Stomach (tissue), 9 donors: ENCODE measurements around the gene PTPN7. TPM values are rescaled to one million over a fixed set of nuclear protein-coding genes. Genes with fewer than 3 reads are reported as not detected.
A peak's percentile ranks its signal among the peaks of the same experiment; 100 is the strongest.
"Not testable (repeated sequence)": the region's sequence is repeated elsewhere in the genome, so short reads cannot be mapped to it uniquely, and the experiment has no call there.

Experiments used
- DNase-seq, 2 donors: peaks; one replicate each; pipeline versions ENCODE4 v3.0.0 to v3.0.0-alpha.2; 2013 to 2019
- H3K27ac ChIP-seq, 5 donors: fragments of 200-600 bp in 4 of 5; sonication (generic) in 4 of 5; one replicate each; pipeline ENCODE4 v1.5.1; 2013 to 2019; ENCODE audit warnings: mild to moderate bottlenecking in 1 of 5, moderate library complexity in 1 of 5
- H3K27me3 ChIP-seq, 3 donors: fragments of 200-600 bp; sonication (generic); one replicate each; pipeline ENCODE4 v1.5.1; 2017 to 2019; ENCODE audit warnings: mixed run types in 1 of 3
- H3K36me3 ChIP-seq, 4 donors: fragments of 200-600 bp; sonication (generic); 1 replicate in 3 of 4; 2 replicates in 1 of 4; pipeline ENCODE4 v1.5.1; 2016 to 2019
- H3K4me1 ChIP-seq, 4 donors: fragments of 200-600 bp; sonication (generic); one replicate each; pipeline ENCODE4 v1.5.1; 2016 to 2019
- H3K4me3 ChIP-seq, 4 donors: fragments of 200-600 bp; sonication (generic) in 3 of 4; one replicate each; pipeline ENCODE4 v1.5.1; 2016 to 2019; ENCODE audit warnings: mild to moderate bottlenecking in 1 of 4
- H3K9me3 ChIP-seq, 4 donors: fragments of 200-600 bp; sonication (generic); one replicate each; pipeline ENCODE4 v1.5.1; 2016 to 2019
- EP300 ChIP-seq: sonication (generic); formaldehyde crosslinking; IDR thresholded peaks from one replicate; pipeline ENCODE4 v1.6.1; 2017; ENCODE audit warnings: antibody characterized with exemption
- POLR2A ChIP-seq, 4 donors: fragments of 450-650 bp; IDR thresholded peaks; one replicate each; pipeline ENCODE4 v1.6.1; 2016; ENCODE audit warnings: antibody characterized with exemption in 4 of 4, control low read depth in 2 of 4, mild to moderate bottlenecking in 1 of 4, moderate library complexity in 1 of 4
- POLR2AphosphoS5 ChIP-seq, 3 donors: sonication (generic); formaldehyde crosslinking; IDR thresholded peaks; one replicate each; pipeline ENCODE4 v1.6.1; 2016; ENCODE audit warnings: antibody characterized with exemption in 3 of 3
- WGBS, 5 donors: extraction: QIAGEN DNeasy Blood & Tissue Kit in 3 of 5; methylation state at CpG; one replicate each; pipeline versions ENCODE4 v1.1.5 to v1.1.7; 2013 to 2018; 5-methylcytosine and 5-hydroxymethylcytosine counted together
- intact Hi-C: fragments of 100-400 bp; cut with DNase I; formaldehyde crosslinking; loops from one replicate; pipeline ENCODE4 v1.15.1; 2023; ENCODE audit warnings: low total_unique reads
- polyA plus RNA-seq, 3 donors: library from polyadenylated mRNA; stranded (reverse); fragments of 200-250 nt; gene quantifications; one replicate each; pipeline ENCODE4 v1.2.3, GENCODE V29; 2013
- total RNA-seq, 5 donors: library from RNA; depleted of rRNA; stranded (reverse); fragments of >200 nt; gene quantifications; one replicate each; pipeline versions ENCODE4 v1.1.0 to v1.2.3, GENCODE V29; 2014 to 2016
- TF ChIP-seq, protein P1 (sequence below), 7 experiments: fragments of 450-650 bp in 4 of 7; fragments of 200-600 bp in 3 of 7; sonication (generic) in 3 of 7; IDR thresholded peaks; one replicate each; pipeline ENCODE4 v1.5.1; 2016 to 2019; ENCODE audit warnings: antibody characterized with exemption in 7 of 7, control low read depth in 2 of 7, mild to moderate bottlenecking in 1 of 7
- donor health status: healthy with polysubstance abuse.
- donor health status: Bipolar disorder and iron deficiency.
- donor health status: healthy.

PTPN7 gene
- total and polyA plus RNA-seq, 8 donors = 1.8 to 16.3 (median 4.0) TPM; not detected in 1

- H3K27ac ChIP-seq = no peak overlapping the region
- no peak for TF ChIP-seq EP300
- TF ChIP-seq, protein P1, sequence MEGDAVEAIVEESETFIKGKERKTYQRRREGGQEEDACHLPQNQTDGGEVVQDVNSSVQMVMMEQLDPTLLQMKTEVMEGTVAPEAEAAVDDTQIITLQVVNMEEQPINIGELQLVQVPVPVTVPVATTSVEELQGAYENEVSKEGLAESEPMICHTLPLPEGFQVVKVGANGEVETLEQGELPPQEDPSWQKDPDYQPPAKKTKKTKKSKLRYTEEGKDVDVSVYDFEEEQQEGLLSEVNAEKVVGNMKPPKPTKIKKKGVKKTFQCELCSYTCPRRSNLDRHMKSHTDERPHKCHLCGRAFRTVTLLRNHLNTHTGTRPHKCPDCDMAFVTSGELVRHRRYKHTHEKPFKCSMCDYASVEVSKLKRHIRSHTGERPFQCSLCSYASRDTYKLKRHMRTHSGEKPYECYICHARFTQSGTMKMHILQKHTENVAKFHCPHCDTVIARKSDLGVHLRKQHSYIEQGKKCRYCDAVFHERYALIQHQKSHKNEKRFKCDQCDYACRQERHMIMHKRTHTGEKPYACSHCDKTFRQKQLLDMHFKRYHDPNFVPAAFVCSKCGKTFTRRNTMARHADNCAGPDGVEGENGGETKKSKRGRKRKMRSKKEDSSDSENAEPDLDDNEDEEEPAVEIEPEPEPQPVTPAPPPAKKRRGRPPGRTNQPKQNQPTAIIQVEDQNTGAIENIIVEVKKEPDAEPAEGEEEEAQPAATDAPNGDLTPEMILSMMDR (IDR thresholded peaks at IDR 0.05) = no peak
- no peak for TF ChIP-seq POLR2A (IDR thresholded peaks at IDR 0.05)
- TF ChIP-seq POLR2AphosphoS5 (IDR thresholded peaks at IDR 0.05) = no peak
- no peaks in the 10 kb centered on the region for H3K36me3 ChIP-seq
- H3K4me3 ChIP-seq = no peak overlapping the region
- no peak for DNase-seq
- peaks cover 0 to 75% (median 0%) of the 10 kb centered on the region in 3 donors for H3K27me3 ChIP-seq
- 75 to 90% (median 82%) methylated on average over 5 to 7 of the region's 7 CpGs for WGBS, 5 donors
- intact Hi-C loops = loop anchor here (5.0 kb wide), 1 partner anchor 131 kb away; no protein-coding TSS in a partner anchor
- H3K4me1 ChIP-seq = peaks cover 0 to 9% (median 6%) of the 10 kb centered on the region in 4 donors
- no peaks in the 10 kb centered on the region for H3K9me3 ChIP-seq
Observed at GRCh38 chr1:202186327-202186726, 25.9 kb upstream of the PTPN7 start.

DNA sequence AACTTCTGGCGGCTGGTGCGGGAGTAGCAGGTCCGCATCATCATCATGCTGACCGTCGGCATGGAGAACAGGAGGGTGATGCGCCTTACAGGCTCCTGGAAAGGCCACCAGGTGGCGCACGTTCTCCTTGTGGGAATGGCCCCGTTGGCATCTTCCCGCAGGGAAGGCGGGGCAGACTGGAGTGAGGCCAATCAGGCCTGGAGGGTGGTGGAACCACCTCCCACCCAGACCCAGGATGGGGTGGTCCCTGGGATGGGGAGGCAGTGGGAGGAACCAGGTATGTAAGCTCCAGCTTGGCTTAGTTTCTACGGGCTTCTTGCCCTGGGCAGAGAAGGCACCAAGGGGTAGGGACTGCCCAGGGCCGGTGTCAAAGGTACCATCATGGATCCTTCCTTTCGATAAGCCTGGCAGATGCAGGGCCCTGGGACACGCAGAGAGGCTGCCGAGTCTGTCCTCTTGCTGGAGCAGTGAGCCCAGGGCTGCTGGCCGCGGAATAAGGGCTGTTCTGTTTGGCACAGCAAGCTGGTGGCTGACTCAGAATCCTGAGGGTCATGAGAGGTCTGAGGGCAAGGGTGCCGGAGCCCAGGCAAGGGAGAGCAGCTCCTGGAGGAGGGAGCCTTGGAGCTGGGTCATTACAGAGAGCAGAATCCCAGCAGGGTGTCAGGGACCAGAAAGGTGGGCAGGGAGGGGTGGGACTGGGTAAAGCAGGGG is 24.5 kb upstream of the PTPN7 start:
- no peaks in the 10 kb centered on the region for H3K36me3 ChIP-seq
- DNase-seq = peak; percentile 87 to 91
- H3K4me3 ChIP-seq = no peak overlapping the region
- peaks cover 0 to 9% (median 6%) of the 10 kb centered on the region in 4 donors for H3K4me1 ChIP-seq
- intact Hi-C loops = loop anchor here (5.0 kb wide), 1 partner anchor 132 kb away; no protein-coding TSS in a partner anchor
- WGBS, 5 donors = 13 to 22% (median 16%) methylated on average over 13 to 19 of the region's 19 CpGs
- no peaks in the 10 kb centered on the region for H3K9me3 ChIP-seq
- H3K27me3 ChIP-seq = peaks cover 0 to 83% (median 0%) of the 10 kb centered on the region in 3 donors
- TF ChIP-seq EP300 = no peak
- TF ChIP-seq, protein P1 (IDR thresholded peaks at IDR 0.05) = peak in 5 of 7 experiments; percentile 19 to 85 (median 71)
- TF ChIP-seq POLR2AphosphoS5 (IDR thresholded peaks at IDR 0.05) = no peak
- no peak overlapping the region for H3K27ac ChIP-seq

GRCh38 chr1:202182040-202182877 is 21.9 kb upstream of the PTPN7 start:
- H3K4me3 ChIP-seq = no peak overlapping the region
- H3K4me1 ChIP-seq = peaks cover 0 to 9% (median 6%) of the 10 kb centered on the region in 4 donors
- H3K9me3 ChIP-seq = no peaks in the 10 kb centered on the region
- H3K27me3 ChIP-seq = peaks cover 0 to 82% (median 0%) of the 10 kb centered on the region in 3 donors
- intact Hi-C loops = no loop called here
- no peak overlapping the region for H3K27ac ChIP-seq
- H3K36me3 ChIP-seq = no peaks in the 10 kb centered on the region
- WGBS, 5 donors = 84 to 89% (median 86%) methylated on average over 8 of the region's 8 CpGs
- DNase-seq = no peak
- TF ChIP-seq, protein P1 (IDR thresholded peaks at IDR 0.05) = no peak
- TF ChIP-seq EP300 (no peak), POLR2A (IDR thresholded peaks at IDR 0.05) (no peak), POLR2AphosphoS5 (IDR thresholded peaks at IDR 0.05) (no peak)

DNA sequence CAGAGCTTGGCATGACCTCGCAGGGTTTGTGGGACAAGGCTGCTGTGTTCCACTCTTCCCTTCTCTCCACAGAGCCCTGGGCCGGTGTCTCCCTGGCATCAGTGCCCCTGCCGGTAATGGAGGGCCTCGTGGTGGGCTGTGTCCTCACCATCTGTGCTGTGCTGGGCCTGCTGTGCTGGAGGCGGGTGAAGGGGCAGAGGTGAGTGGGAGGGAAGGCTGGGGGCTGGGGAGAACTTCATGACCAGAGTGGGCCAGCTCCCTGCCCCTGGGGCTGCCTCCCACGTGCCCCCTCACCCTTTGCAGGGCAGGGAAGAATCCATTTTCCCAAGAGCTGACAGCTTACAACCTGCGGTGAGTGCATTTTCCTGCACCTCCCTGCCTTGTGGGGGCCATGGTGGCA is 21.2 kb upstream of the PTPN7 start:
- Histone ChIP-seq H3K4me1 (peaks cover 0 to 9% (median 6%) of the 10 kb centered on the region in 4 donors), H3K9me3 (no peaks in the 10 kb centered on the region), H3K27me3 (peaks cover 0 to 77% (median 0%) of the 10 kb centered on the region in 3 donors), H3K4me3 (no peak overlapping the region), H3K36me3 (no peaks in the 10 kb centered on the region), H3K27ac (no peak overlapping the region)
- 80 to 94% (median 84%) methylated on average over 5 to 7 of the region's 7 CpGs for WGBS, 5 donors
- no peak for DNase-seq
- no peak for TF ChIP-seq POLR2AphosphoS5 (IDR thresholded peaks at IDR 0.05)
- intact Hi-C loops = no loop called here

GRCh38 chr1:202180751-202181139 is 20.3 kb upstream of the PTPN7 start:
- H3K36me3 ChIP-seq, intact Hi-C loops, H3K4me1 ChIP-seq, H3K27ac ChIP-seq, H3K9me3 ChIP-seq, DNase-seq, H3K4me3 ChIP-seq: not testable (repeated sequence)
- WGBS, 5 donors = 63 to 78% (median 67%) methylated on average over 2 of the region's 2 CpGs
- peaks cover 0 to 69% (median 0%) of the 10 kb centered on the region in 3 donors for H3K27me3 ChIP-seq
